ENCODE measurements around the gene CLDN9.
A peak's percentile ranks its signal among the peaks of the same experiment; 100 is the strongest.

The CLDN9 gene

GRCh38 chr16:3012828-3013420, at the start of gene CLDN9:
TSS of gene CLDN9 (plus strand) at chr16:3012923. CDS start at chr16:3013363, 440 bp downstream.
- DNase-seq (ENCODE audit: low read depth), result no peak
- no peak within 1 kb of the TSS for H3K4me3 ChIP-seq (ENCODE audit: low read depth, low read length)

- no peak for DNase-seq (ENCODE audit: low read depth)
Measured at GRCh38 chr16:2963074-2963722, 49.5 kb upstream of the CLDN9 start.

GRCh38 chr16:2963723-2964474, 48.8 kb upstream of the CLDN9 start, which contains the start of gene KREMEN2:
TSS of gene KREMEN2 (plus strand) at chr16:2964275. CDS start at chr16:2964521, 246 bp downstream.
- no peak for DNase-seq (ENCODE audit: low read depth)
- H3K4me3 ChIP-seq (ENCODE audit: low read depth, low read length), result peak within 1 kb of the TSS; percentile 41

More at GRCh38 chr16:2963074-2963722, 49.5 kb upstream of the CLDN9 start:
- peak overlapping the region; percentile 41 for H3K4me3 ChIP-seq (ENCODE audit: low read depth, low read length)

- H3K4me3 ChIP-seq (ENCODE audit: low read depth, low read length), result peak overlapping the region; percentile 41
- DNase-seq (ENCODE audit: low read depth), result no peak
Measured at GRCh38 chr16:2964475-2965336, 48.0 kb upstream of the CLDN9 start.

- no peak for DNase-seq (ENCODE audit: low read depth)
- no peak overlapping the region for H3K4me3 ChIP-seq (ENCODE audit: low read depth, low read length)
Measured at GRCh38 chr16:2966043-2966807, 46.5 kb upstream of the CLDN9 start.

GRCh38 chr16:2966808-2967191, 45.9 kb upstream of the CLDN9 start:
- H3K4me3 ChIP-seq (ENCODE audit: low read depth, low read length), result no peak overlapping the region
- DNase-seq (ENCODE audit: low read depth), result no peak

GRCh38 chr16:2967211-2967631, 45.5 kb upstream of the CLDN9 start:
- no peak for DNase-seq (ENCODE audit: low read depth)

GRCh38 chr16:2967721-2968161, 45.0 kb upstream of the CLDN9 start:
- no peak for DNase-seq (ENCODE audit: low read depth)
- H3K4me3 ChIP-seq (ENCODE audit: low read depth, low read length), result no peak overlapping the region

More at GRCh38 chr16:2967211-2967631, 45.5 kb upstream of the CLDN9 start:
- H3K4me3 ChIP-seq (ENCODE audit: low read depth, low read length), result no peak overlapping the region

GRCh38 chr16:2968368-2968737, 44.4 kb upstream of the CLDN9 start:
- peak overlapping the region; percentile 67 for H3K4me3 ChIP-seq (ENCODE audit: low read depth, low read length)
- DNase-seq (ENCODE audit: low read depth), result no peak

- H3K4me3 ChIP-seq (ENCODE audit: low read depth, low read length), result peak within 1 kb of the TSS; percentile 67
- peak; percentile 39 for DNase-seq (ENCODE audit: low read depth)
Measured at GRCh38 chr16:2968738-2969544, 43.8 kb upstream of the CLDN9 start, which contains the start of gene PAQR4. TSS of gene PAQR4 (plus strand) at chr16:2969348. CDS start at chr16:2969675, 327 bp downstream.

GRCh38 chr16:2969545-2970521, 42.9 kb upstream of the CLDN9 start:
- DNase-seq (ENCODE audit: low read depth), result no peak
- H3K4me3 ChIP-seq (ENCODE audit: low read depth, low read length), result peak overlapping the region; percentile 67

GRCh38 chr16:2970563-2970962, 42.2 kb upstream of the CLDN9 start:
- H3K4me3 ChIP-seq (ENCODE audit: low read depth, low read length), result peak overlapping the region; percentile 67
- DNase-seq (ENCODE audit: low read depth), result no peak

GRCh38 chr16:2971134-2971984, 41.4 kb upstream of the CLDN9 start:
- no peak overlapping the region for H3K4me3 ChIP-seq (ENCODE audit: low read depth, low read length)
- DNase-seq (ENCODE audit: low read depth), result no peak

GRCh38 chr16:2971985-2972784, 40.5 kb upstream of the CLDN9 start:
- H3K4me3 ChIP-seq (ENCODE audit: low read depth, low read length), result no peak overlapping the region
- no peak for DNase-seq (ENCODE audit: low read depth)

GRCh38 chr16:2973093-2973492, 39.6 kb upstream of the CLDN9 start:
- no peak for DNase-seq (ENCODE audit: low read depth)
- H3K4me3 ChIP-seq (ENCODE audit: low read depth, low read length), result no peak overlapping the region

All from skeletal muscle cell (primary cell).